ENCODE measurements around the gene ZNF862.

DNA sequence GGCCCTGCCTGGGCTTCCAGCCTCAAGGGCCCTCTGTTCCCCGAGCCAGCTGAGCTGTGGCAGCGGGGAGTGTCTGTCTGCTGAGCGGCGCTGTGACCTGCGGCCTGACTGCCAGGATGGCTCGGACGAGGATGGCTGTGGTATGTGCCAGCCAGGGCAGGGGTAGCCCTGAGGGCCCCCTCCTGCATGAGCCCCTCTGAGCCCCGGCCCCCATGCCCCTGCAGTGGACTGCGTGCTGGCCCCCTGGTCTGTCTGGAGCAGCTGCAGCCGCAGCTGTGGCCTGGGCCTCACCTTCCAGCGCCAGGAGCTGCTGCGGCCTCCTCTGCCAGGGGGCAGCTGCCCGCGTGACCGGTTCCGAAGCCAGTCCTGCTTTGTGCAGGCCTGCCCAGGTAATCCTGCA is 36.4 kb upstream of the ZNF862 start:
- no peak for TF ChIP-seq RFXANK (CRISPR knock-in tag; IDR thresholded peaks at IDR 0.05)
- TF ChIP-seq MAFK (conservative IDR thresholded peaks at IDR 0.05 in 1 of 2, IDR thresholded peaks at IDR 0.05 in 1 of 2; ENCODE audit: low read length in 2 of 2) = no peak
- no peak for TF ChIP-seq MTA1 (CRISPR knock-in tag; IDR thresholded peaks at IDR 0.05; ENCODE audit: borderline replicate concordance)
- TF ChIP-seq FOXA3 (CRISPR knock-in tag; IDR thresholded peaks at IDR 0.05) = no peak
- no peak for TF ChIP-seq ZNF747 (CRISPR knock-in tag; IDR thresholded peaks at IDR 0.05; ENCODE audit: borderline replicate concordance)
- no peak for TF ChIP-seq SETDB1 (CRISPR knock-in tag; IDR thresholded peaks at IDR 0.05; ENCODE audit: borderline replicate concordance)
